ENCODE data around the gene COL27A1.
A peak's percentile ranks its signal among the peaks of the same experiment; 100 is the strongest.

The COL27A1 gene

DNA sequence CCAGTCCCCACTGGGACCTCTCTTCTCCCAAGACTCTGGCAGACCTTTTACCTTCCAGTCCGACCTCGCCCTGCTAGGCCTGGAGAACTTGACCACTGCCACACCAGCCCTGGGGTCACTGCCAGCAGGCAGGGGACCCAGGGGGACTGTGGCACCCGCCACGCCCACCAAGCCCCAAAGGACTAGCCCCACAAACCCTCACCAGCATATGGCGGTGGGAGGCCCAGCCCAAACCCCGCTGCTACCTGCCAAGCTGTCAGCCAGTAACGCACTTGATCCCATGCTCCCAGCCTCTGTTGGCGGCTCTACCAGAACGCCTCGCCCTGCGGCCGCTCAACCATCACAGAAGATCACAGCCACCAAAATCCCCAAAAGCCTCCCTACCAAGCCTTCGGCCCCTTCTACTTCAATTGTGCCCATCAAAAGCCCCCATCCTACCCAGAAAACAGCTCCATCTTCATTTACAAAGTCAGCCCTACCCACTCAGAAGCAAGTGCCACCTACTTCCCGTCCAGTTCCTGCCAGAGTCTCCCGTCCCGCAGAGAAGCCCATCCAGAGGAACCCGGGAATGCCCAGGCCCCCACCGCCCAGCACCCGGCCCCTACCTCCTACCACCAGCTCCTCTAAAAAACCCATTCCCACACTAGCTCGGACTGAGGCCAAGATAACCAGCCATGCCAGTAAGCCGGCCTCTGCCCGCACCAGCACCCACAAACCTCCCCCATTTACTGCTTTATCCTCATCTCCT, 13.1 kb downstream of the COL27A1 start:
- DNase-seq (ENCODE audit: low read depth): no peak

DNA sequence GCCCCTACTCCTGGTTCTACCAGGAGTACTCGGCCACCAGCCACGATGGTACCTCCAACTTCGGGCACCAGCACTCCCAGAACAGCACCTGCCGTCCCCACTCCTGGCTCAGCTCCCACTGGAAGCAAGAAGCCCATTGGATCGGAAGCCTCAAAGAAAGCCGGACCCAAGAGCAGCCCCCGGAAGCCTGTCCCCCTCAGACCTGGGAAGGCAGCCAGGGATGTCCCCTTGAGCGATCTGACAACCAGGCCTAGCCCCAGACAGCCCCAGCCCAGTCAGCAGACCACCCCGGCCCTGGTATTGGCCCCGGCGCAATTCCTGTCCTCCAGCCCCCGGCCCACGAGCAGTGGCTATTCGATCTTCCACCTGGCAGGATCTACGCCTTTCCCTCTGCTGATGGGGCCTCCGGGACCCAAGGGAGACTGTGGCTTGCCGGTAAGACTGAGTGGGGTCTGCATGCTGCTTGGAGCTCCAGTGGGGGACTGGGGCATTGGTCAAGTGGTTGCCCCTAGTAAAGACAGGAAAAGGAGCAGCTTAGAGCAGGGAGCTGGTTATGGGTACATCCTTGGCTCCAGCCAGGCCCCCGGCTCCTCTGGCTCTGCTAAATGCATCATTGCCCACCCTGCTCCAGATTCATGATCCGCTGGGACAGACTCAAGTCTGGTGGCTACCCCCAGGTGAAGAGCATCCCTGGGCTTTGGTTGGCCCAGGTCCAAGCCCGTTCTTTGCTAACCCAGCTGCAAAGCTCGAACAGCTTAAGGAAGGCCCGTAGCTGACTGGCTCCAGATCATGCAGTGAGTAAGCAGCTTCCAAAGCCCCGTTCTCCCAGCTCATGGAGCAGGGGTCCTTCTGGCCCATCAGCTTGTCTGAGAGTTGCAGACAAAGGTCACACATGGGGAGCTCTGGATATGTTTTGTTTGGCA, 14.0 kb downstream of the COL27A1 start:
- no peak for DNase-seq (ENCODE audit: low read depth)

DNA sequence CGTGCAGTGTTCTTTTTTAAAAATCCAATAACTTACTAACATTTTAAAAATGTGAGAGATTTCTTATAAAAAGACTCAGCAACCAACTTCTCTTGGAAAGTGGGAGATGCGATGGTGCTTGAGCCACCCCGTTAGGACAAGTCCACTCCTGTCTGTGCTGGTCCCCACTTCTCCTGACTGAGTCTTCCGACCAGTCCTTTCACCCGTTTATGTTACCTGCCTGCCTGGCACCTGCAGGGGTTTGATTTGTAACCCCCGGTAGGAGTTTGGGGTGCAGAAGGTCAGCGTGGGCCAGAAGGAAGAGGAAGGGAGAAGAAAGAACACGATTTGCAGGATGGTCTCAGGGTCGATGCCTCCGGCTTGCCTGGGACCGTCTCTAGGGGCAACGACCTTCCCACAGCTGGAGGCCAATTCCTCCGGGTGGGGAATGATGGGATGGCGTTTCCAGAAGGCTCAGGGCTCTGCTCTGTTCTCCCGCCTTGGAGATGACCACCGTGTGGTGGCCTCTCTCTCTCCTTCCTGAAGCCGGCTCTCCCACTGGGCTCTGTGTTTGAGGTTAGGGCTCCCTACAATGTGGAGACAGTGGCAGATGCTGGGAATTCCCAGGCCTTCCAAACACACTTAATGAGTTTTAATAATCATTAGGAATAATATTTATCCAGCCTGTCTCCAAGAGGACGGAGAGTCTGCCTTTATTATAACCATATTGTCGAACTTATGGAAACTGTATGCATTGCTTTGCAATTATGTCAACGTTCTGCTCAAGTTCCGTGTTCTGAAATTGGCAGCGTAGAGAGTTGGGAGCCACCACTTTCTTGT, 14.8 kb downstream of the COL27A1 start:
- no peak for DNase-seq (ENCODE audit: low read depth)

DNA sequence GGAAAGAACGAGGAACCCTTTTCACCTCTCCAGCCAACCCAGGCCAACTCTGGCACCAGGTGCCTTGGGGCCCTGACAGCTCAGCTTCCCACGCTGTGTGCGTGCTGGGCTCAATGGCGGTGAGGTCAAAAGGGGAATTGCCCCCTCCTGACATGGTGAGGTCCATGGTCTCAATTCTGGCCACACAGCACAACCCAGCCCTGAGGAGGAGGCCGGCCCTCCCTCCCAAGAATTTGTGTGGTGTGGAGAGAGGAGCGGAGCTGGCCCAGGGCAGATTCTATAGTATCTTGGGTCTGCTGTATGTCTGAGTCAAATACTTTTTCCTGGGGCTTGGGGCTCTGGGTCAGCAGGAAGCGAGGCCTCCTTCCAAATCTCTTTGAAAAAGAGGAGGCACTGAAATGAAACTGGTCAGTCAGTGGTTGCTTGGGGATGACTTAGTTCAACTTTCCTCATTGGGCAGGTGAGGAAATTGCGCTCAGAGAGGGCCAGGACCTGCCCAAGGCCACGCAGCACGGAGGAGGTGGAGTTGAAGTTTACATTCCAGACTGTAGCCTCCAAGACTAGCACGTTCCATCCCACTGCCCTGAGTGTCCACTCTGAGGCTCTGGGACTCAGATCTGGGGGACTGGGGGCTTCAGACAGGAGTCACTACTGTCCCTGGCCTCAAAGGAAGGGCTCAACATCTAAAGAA, 15.6 kb downstream of the COL27A1 start:
- no peak for DNase-seq (ENCODE audit: low read depth)

DNA sequence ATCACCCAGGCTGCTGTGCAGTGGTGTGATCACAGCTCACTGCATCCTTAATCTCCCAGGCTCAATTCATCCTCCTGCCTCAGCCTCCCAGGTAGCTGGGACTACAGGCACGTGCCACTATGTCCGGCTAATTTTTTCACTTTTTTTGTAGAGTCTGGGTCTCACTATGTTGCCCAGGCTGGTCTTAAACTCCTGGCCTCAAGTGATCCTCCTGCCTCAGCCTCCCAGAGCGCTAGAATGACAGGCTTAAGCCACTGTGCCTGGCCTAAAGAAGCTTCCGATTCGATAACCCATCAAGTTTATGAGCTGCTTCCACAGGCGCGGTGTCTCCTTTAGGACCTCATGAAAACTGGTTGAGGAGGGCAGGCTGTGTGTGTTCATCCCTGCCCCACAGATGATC, 16.2 kb downstream of the COL27A1 start:
- no peak for DNase-seq (ENCODE audit: low read depth)

DNA sequence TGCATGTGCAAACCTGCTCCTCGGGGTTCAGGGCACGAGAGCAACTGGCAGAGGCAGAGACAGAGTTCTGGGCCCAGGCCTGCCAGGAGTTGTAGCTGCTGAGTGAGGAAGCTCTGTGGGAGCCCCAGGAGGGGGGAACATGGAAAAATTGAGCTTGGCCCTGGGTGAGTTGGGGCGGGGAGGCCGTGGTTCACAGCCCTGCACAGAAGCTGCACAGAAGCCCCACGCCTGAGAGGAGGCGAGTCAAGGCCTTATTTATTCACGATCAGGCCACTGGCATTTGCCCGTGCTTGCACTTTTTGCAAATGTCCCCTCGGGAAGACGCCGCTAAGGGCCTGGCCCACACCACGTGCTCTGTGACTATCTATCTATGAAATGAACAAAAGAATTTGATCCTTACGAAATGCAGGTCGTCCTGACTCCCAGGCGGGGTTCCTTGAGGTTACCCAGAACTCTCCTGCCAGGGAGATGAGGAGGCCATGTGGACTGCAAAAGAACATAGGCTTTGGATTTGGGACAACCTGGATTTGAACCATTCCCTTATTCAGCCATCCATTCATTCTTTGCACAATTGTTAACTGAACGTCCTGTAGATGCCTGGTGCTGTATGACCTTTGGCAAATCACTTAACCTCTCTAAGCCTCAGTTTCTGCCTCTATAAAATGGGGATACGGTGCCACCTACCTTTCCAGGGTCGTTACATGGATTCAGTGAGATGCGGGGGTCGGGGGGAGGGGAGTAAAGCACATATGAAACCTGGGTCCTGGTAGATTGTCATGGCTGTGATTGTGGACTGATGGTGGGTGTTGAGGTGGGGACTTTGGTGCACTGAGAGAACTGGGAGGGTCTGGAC, 17.9 kb downstream of the COL27A1 start:
- DNase-seq (ENCODE audit: low read depth): peak; percentile 68

DNA sequence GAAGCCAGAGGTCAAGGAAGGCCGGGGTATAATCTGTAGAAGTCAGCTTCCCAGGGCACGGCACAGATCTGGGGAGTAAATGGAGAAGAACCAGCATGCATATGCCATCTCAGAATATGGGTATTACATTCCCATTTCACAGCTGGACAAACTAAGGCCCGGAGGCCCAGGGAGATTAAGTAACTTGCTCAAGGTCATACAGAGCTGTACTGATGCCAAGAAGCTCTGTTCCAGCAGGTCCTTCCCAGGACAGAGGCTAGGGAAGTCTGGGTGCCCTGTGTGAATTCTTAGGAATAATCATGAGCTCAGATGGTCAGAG, 19.2 kb downstream of the COL27A1 start:
- DNase-seq (ENCODE audit: low read depth): no peak

DNA sequence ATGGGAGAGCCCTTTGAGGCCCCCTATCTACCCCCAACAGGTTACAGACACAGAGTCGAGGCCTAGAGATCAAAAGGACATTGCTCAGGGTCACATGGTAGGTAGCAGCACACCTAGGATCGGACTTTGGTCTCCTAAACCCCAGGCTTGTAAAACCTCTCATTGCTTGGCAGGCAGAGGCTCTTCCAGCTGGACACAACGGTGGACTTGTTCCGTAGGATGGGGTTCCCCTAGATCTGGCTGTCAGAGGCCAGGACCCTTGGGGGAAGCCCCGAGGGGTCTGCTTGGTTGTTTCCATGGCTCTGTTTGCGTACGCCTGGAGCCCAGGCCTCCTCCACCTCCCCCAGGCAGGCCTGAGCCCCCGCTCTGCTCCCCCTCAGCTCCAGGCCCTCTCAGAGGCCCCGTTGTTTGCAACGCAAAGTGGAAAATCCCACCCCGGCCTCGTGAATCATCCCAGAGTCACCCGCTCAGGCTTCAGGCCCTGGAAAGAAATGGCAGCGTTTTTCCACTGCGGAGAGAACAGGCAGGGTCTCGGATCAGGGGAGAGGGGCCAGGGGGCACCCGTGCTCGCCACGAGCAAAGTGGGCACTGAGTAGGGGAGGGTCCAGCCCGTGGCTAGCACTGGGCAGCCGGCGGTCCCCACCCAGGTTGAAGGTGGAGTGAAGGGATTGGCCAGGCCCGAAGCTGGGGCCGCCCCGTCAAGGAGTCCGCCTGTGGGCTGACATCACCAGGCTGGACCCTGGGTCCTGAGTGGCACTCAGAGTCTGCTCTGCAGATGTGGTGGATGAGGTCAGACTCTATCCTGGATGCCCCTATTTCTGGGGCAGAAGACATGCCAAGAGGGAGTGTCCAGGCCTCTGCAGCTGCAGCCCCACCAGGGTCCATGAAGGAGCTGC, 19.8 kb downstream of the COL27A1 start:
- peak; percentile 91 for DNase-seq (ENCODE audit: low read depth)

DNA sequence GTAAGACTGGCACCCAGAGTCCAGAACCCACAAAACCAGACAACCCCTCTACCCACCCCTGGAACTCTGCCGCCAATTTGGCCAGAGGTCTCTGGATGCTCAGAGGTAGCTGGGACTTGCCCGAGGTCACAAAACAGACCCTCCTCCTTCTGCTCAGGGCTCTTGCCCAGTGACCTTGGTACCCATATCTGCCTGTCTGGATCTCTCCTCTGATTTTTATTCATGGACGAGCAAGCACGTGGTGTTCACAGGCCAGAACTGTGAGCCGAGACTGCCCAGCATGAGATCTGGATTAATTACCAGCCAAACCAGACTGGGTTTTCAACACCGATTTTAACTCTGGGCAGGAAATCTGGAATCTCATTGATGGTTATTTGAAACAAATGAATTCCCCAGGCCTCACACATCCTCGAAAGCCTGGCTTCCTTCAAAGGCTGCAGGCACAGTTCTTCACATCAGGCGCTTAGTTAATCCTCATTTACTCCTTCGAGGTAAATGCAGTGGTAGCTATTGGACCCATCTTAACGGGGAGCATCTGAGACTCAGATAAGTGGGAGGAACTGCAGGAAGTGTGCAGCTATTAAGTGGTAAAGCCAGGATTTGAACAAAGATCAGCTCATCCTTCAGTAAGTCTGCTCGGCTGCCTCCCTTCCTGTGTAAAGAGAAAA, 21.4 kb downstream of the COL27A1 start:
- peak; percentile 39 for DNase-seq (ENCODE audit: low read depth)

DNA sequence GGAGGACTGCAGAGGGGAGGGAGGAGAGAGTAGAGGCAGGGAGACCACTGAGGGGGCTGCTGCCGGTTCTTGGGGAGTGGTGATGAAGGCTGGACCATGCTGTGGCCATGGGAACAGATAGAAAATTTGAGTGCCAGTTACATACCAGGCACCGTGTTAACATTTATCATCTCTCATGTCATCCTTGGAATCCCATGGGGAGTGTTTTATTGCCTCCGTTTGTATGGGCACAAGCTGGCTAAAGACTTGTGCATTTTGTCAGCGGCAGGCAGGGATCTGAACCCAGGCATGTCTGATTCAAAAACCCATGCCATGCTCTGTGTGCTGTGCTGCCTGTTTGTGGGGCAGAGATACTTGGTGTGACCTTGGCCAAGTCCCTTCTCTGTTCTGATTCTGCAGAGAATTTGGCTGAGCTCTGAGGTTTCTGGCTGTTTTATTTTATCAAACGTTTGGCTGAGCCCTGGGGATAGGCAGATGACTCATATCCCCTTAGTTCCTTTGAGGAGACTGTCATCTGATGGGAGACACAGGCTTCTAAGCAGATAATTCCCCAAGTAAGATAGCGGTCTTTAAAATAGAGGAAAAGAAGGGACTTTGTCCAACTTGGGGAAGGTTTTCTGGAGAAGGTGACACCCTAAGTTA, 22.2 kb downstream of the COL27A1 start:
- peak; percentile 86 for DNase-seq (ENCODE audit: low read depth)

DNA sequence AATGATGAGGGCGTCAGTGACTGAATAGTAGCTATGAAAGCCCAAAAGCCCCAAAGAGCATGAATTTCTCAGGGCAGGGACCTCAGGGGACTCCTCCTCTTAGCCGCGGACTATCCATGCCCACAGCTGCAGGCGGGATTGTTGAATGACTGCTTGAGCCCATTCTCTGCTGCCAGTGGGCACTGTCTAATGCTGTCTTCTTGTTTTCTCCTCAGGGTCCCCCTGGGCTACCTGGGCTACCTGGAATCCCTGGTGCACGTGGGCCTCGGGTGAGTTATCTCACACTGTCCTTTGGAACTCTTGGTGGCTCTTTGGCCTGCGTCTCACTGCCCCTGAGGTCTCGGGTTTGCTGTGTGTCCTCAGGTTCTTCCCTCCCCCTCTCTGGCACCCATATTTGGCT, 22.7 kb downstream of the COL27A1 start:
- no peak for DNase-seq (ENCODE audit: low read depth)

DNA sequence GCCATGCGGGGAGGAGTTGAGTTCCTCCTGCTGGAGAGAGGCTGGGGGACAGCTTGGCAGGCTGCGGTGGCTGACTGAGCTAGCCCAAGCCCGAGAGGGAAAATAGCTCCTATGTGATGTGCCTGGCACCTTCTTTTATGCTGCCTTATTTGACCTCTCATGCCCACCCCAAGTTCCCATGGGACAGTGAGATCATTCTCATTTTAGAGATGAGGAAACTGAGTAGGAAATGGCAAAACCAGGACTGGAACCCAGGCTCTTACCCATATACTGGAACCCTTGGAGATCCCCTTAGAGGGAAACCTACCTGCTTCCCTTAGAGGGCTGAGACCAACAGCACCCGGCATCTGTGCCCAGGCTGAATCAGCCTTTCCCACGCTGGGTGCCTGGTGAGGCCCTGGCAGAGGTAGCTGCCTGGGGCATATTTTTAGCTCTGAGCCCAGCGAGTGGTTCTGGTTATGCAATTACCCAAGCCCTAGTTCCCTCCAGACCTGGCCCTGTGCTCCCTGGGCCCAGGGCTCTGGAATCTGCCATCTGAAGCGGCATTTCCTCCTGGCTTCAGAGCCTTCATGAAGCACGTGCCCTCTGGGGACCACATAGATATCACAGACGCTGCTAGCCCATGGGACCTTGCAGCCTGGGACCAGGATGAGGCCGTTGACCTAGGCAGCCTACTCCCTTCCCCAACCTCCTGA, 23.6 kb downstream of the COL27A1 start:
- DNase-seq (ENCODE audit: low read depth): no peak

DNA sequence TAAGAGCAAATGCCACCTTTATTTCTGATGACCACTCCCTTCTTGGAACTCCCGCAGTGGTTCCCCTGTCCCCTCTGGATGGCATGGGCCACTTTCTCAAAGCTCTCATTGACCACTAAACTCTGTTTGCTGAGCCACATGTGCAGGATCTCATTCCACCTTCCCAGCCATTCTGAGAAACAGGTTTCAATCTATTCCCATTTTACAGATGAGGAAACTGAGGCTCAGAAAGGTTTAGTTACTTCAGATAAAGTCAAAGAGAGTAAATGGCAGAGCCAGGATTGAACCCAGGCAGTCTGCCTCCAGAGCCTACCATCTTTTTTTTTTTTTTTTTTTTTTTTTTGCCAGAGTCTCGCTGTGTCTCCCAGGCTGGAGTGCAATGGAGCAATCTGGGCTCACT, 24.2 kb downstream of the COL27A1 start:
- no peak for DNase-seq (ENCODE audit: low read depth)

DNA sequence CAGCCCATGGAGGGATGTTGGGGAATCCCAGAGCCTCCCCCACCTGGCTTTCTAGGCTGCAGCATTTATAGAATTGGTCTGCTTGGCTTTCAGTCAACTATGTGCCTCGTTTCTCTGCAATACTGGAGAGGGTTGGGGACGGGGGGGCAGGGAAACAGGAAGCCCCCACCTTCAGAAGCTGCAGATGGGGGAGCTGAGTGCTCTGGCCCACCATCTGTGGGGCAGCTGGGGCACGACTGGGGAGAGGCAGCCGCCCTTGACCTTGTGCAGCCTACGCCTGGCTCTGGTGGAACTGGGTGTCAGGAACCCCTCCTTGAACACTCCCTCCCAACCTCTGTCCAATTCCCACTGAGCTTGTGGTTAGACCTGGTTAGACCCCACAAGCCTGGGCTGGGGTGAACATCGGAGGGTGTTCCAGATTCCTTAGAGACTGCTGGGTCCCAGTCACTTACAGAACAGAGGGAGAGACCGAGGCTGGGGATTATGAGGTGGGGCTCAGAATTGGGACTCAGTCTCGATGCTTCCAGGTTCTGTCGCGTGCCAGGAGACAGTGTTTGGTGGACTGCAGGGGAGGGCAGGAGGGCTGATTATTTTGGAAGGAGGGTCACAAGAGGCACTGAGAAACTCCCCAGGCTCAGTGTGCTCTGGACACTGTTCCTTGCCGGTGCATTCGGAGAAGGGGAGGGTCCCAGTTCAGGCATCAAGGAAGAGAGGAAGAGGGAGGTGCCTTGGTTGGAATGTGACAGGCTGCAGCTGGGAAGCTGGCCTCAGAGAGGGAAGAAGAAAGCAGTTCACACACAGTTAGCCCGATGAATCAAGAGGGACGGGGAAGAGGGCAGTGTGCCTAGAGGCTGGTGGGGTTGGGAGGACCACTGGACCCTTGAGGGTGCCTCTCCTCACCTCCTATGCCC, 25.6 kb downstream of the COL27A1 start:
- DNase-seq (ENCODE audit: low read depth): no peak

DNA sequence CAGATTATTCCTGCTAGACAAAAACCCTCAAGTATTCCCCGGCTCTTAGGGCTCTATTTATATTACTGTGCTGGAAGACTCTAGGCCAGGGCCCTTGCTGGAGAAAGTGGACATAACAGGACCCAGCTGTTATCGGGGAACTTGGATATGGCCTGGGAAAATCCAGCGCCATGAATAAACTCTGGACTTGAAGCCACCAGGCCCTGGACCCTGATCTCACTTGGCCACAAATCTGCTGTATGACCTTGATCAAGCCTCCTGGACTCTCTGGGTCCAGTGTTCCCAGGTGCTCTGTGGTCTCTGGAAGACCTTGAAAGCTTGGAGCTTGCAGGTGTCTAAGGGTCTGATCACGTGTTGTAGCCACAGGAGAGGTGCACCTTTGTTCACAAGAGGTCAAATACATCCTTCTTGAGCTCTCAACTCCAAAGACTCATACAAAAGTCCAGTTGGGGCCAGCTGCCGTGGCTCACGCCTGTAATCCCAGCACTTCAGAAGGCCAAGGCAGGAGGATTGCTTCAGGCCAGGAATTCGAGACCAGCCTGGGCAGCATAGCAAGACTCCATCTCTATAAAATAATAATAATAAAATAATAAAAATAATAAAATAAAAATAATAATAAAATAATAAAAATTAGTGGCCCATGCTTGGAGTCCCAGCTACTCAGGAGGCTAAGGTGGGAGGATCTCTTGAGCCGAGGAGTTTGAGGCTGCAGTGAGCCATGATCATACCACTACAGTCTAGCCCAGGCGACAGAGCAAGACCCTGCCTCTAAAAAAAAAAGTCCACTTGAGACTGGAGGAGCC, 26.5 kb downstream of the COL27A1 start:
- no peak for DNase-seq (ENCODE audit: low read depth)

DNA sequence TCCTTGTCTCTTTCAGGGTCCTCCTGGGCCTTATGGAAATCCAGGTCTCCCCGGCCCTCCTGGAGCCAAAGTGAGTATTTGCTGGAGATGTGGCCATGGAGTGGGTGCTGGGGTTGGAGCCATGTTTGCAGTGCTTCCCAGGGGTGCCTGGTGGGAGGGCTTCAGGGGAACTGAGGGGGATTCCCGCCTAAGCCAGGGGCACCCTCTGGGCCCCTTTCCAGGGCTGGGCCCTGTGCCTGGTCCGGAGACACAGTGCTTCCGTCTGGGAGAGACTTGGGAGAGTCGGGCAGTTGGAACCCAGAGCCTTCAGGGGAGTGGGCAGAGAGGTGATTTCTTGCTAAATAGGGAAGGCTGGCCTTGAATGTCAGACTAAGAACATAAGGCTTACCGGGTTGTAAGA, 27.7 kb downstream of the COL27A1 start:
- no peak for DNase-seq (ENCODE audit: low read depth)
